H1 (cell line): ENCODE results near the gene KCTD19. TPM values are rescaled to one million over a fixed set of nuclear protein-coding genes. Genes with fewer than 3 reads are reported as not detected.

Experiments used
- CHD7 ChIP-seq: fragments of 300-600 bp; sonication (generic); IDR thresholded peaks from 2 replicates; pipeline ENCODE4 v1.7.1; 2012; ENCODE audit warnings: low read length, moderate library complexity, mild to moderate bottlenecking, inconsistent platforms; ENCODE audit not compliant: insufficient replicate concordance
- polyA plus RNA-seq, 7 experiments: library from polyadenylated mRNA; depleted of rRNA in 3 of 7; stranded (reverse) in 5 of 7; unstranded in 2 of 7; fragments of >200 nt in 5 of 7; fragments of 200-250 nt in 2 of 7; gene quantifications; 1 replicate in 5 of 7; 2 replicates in 1 of 7; 4 replicates in 1 of 7; pipeline versions ENCODE4 v1.2.1 to v1.2.3, GENCODE V29; 2011 to 2013; ENCODE audit warnings: missing spikeins in 2 of 7, mixed read lengths in 2 of 7
- total RNA-seq: library from RNA; stranded (reverse); fragmentation: NEBNext Ultra II Directional; extraction: Animal tissue kit (Norgen Biotek cat#: 25700); gene quantifications from 2 replicates; pipeline ENCODE4 v1.2.1, GENCODE V29; 2021

KCTD19 gene
- total and polyA plus RNA-seq, 2 of the 8 experiments (the other 6 are each of a cell fraction or from before 2014, with no cell fraction given): 0.06 to 0.24 TPM

- TF ChIP-seq CHD7: no peak
Measured at GRCh38 chr16:67257486-67258160, 68.9 kb downstream of the KCTD19 start (continued).
